Heart right ventricle (tissue), 16 donors: Measurements from ENCODE around the gene RIPPLY1. TPM values are rescaled to one million over a fixed set of nuclear protein-coding genes. Genes with fewer than 3 reads are reported as not detected.
"Not testable (repeated sequence)": the region's sequence is repeated elsewhere in the genome, so short reads cannot be mapped to it uniquely, and the experiment has no call there.

Experiments used
- ATAC-seq, 8 donors: fragments of 200-7000 bp; cut with Tn5 transposase; one replicate each; pipeline ENCODE4 v1.9.1; 2020; ENCODE audit warnings: mild to moderate bottlenecking in 8 of 8, moderate library complexity in 8 of 8, moderate number of reproducible peaks in 1 of 8
- DNase-seq, 2 donors: peaks; one replicate each; pipeline ENCODE4 v3.0.0-alpha.2; 2020
- H3K27ac ChIP-seq, 10 donors: fragments of 200-600 bp; sonication (generic) in 2 of 10; one replicate each; pipeline versions ENCODE4 v1.5.0 to v1.8.0; 2020 to 2022; ENCODE audit warnings: mild to moderate bottlenecking in 3 of 10
- H3K27me3 ChIP-seq, 7 donors: fragments of 200-600 bp; one replicate each; pipeline ENCODE4 v1.8.0; 2021 to 2022; ENCODE audit warnings: mild to moderate bottlenecking in 2 of 7
- H3K36me3 ChIP-seq, 9 donors: fragments of 200-600 bp; sonication (generic) in 1 of 9; one replicate each; pipeline versions ENCODE4 v1.5.0 to v1.8.0; 2020 to 2022; ENCODE audit warnings: mild to moderate bottlenecking in 2 of 9
- H3K4me1 ChIP-seq, 9 donors: fragments of 200-600 bp; sonication (generic) in 1 of 9; one replicate each; pipeline versions ENCODE4 v1.5.0 to v1.8.0; 2020 to 2022; ENCODE audit warnings: mild to moderate bottlenecking in 4 of 9
- H3K4me3 ChIP-seq, 10 donors: fragments of 200-600 bp; sonication (generic) in 2 of 10; one replicate each; pipeline versions ENCODE4 v1.5.0 to v1.8.0; 2020 to 2022; ENCODE audit warnings: mild to moderate bottlenecking in 7 of 10, moderate library complexity in 2 of 10
- H3K9me3 ChIP-seq, 11 donors: fragments of 200-600 bp in 10 of 11; sonication (generic) in 2 of 11; one replicate each; pipeline versions ENCODE4 v1.5.0 to v1.8.0; 2013 to 2022; ENCODE audit warnings: mild to moderate bottlenecking in 2 of 11, control low read depth in 1 of 11, moderate library complexity in 1 of 11
- CTCF ChIP-seq, 9 donors: fragments of 200-600 bp; sonication (generic) in 2 of 9; IDR thresholded peaks; one replicate each; pipeline versions ENCODE4 v1.5.0 to v1.8.0; 2021 to 2022; ENCODE audit warnings: antibody characterized with exemption in 9 of 9, mild to moderate bottlenecking in 5 of 9, moderate library complexity in 1 of 9
- WGBS, 2 donors: extraction: QIAGEN DNeasy Blood & Tissue Kit; methylation state at CpG; one replicate each; pipeline ENCODE4 v1.1.7; 2013; ENCODE audit warnings: inconsistent platforms in 1 of 2; 5-methylcytosine and 5-hydroxymethylcytosine counted together
- intact Hi-C, 10 donors: fragments of 100-400 bp; cut with DNase I; formaldehyde crosslinking; loops; one replicate each; pipeline versions ENCODE4 v1.11.1 to v1.14.2; 2022
- polyA plus RNA-seq, 2 donors: library from polyadenylated mRNA; stranded (reverse); fragments of 200-250 nt; gene quantifications; one replicate each; pipeline ENCODE4 v1.2.3, GENCODE V29; 2013
- total RNA-seq, 10 donors: library from RNA; stranded (reverse); fragmentation: NEBNext Ultra II Directional in 3 of 10; extraction: Animal tissue kit (Norgen Biotek cat#: 25700) in 3 of 10; gene quantifications; one replicate each; pipeline versions ENCODE4 v1.2.1 to v1.2.4, GENCODE V29; 2021 to 2023
- donor health status: Arrhythmogenic right ventricular cardiomyopathy.
- donor health status: ischemic (EF 13 %, LVEDD 7.1; RV severe dilation, severe dysfunction).
- donor health status: healthy with polysubstance abuse.
- donor health status: DM: no; HTN: yes; CAD: no.
- donor health status: DM: no; HTN: no; CAD: no.
- donor health status: ischemic (EF 25% LVEDD 6.9; RV normal size, moderate dysfunction).
- donor health status: ischemic (EF 25% LVEDD 5.7; RV mildly dilated, moderate dysfunction).
- donor health status: healthy.
- donor health status: DM: yes; HTN: yes; CAD: no.
- donor health status: Ischemic cardiomyopathy.
- donor health status: ischemic (EF 35%, LVEDD 5.7; RV mildly dilated, moderate dysfunction).
- donor health status: nonischemic (EF 11% LVEDD 7.7; RV severe dilation, severe dysfunction).
- donor health status: DM: yes; HTN: yes; CAD: no.
- donor health status: PGD.
- donor health status: ischemic (EF 29% LVEDD 5.4; RV normal size, mild dysfunction).
- donor health status: nonischemic (EF 23%, LVEDD 6.1; RV moderate dilation, normal function).

RIPPLY1 gene
- total and polyA plus RNA-seq, 12 donors: 0.07 TPM; not detected in 11

DNA sequence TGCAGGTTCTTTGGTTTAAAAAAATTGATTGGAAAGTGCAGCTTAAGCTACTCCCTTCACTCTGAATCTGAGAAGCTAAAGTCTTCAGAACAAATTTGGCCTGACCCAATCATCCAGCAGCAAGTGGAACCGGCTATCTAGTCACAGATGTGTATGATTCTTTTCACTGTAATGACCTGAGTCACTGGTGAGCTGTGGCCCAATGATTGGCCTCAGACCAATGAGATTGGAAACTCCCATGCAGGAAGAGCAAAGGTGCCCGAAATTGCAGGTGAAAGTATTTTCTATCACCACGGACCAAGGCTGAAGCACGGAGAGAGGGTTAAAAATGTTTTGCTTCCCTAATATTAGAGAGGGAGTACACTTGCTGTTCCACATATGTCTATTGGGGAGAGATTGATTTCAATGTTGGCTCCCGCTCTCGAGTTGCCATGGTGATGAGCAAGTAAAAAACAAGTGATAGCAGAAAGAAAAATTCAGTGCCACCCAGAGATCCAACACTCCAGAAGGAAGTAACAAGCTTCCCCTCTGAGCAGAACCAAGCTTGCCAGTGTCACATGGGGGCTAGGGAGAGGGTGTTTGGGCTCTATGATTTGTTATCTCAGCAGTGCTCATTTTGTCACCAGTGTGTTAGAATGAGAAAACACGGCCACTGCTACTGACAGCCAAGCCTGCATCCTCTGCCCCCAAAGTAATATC is 11.2 kb downstream of the RIPPLY1 start:
- no peaks in the 10 kb centered on the region for H3K36me3 ChIP-seq
- ATAC-seq (no peak), DNase-seq (no peak)
- no peak for TF ChIP-seq CTCF (IDR thresholded peaks at IDR 0.05)
- whole genome bisulfite sequencing, 2 donors: 65 to 85% methylated on average over 7 of the region's 7 CpGs
- peaks cover 0 to 5% (median 0%) of the 10 kb centered on the region in 9 donors for H3K4me1 ChIP-seq
- H3K27ac ChIP-seq: no peak overlapping the region
- H3K27me3 ChIP-seq: peaks cover 0 to 66% (median 0%) of the 10 kb centered on the region in 7 donors
- H3K9me3 ChIP-seq: no peaks in the 10 kb centered on the region
- no peak overlapping the region for H3K4me3 ChIP-seq
- intact Hi-C loops: loop anchor here in 2 of 10 donors (5.0 to 10.0 kb wide), 2 partner anchors 810 to 1003 kb away; no protein-coding TSS in a partner anchor

- DNase-seq: no peak
- Histone ChIP-seq H3K27me3 (peaks cover 0 to 67% (median 0%) of the 10 kb centered on the region in 7 donors), H3K36me3 (no peaks in the 10 kb centered on the region), H3K9me3 (no peaks in the 10 kb centered on the region), H3K4me3 (no peak overlapping the region), H3K4me1 (peaks cover 0 to 1% (median 0%) of the 10 kb centered on the region in 9 donors), H3K27ac (no peak overlapping the region)
- WGBS, 2 donors: 90 to 96% methylated on average over 1 of the region's 1 CpG
- TF ChIP-seq CTCF (IDR thresholded peaks at IDR 0.05): no peak
- no peak for ATAC-seq
- intact Hi-C loops: no loop called here
Observed at GRCh38 chrX:106889468-106889867, 13.7 kb downstream of the RIPPLY1 start.

GRCh38 chrX:106875151-106875550 is 28.0 kb downstream of the RIPPLY1 start:
- TF ChIP-seq CTCF (IDR thresholded peaks at IDR 0.05): no peak
- 97 to 100% methylated on average over 1 of the region's 1 CpG for WGBS, 2 donors

GRCh38 chrX:106874075-106874474 is 29.1 kb downstream of the RIPPLY1 start:
- no peak for ATAC-seq
- Histone ChIP-seq H3K36me3 (peaks cover 0 to 5% (median 0%) of the 10 kb centered on the region in 9 donors), H3K4me1 (no peaks in the 10 kb centered on the region), H3K9me3 (no peaks in the 10 kb centered on the region), H3K27me3 (peaks cover 0 to 47% (median 0%) of the 10 kb centered on the region in 7 donors), H3K4me3 (no peak overlapping the region), H3K27ac (no peak overlapping the region)
- DNase-seq: no peak
- intact Hi-C loops: no loop called here
- peak in 6 of 9 donors; percentile 25 to 62 (median 31) for TF ChIP-seq CTCF (IDR thresholded peaks at IDR 0.05)
- WGBS, 2 donors: 67 to 75% methylated on average over 2 of the region's 2 CpGs

More at GRCh38 chrX:106875151-106875550, 28.0 kb downstream of the RIPPLY1 start:
- Histone ChIP-seq H3K4me3 (no peak overlapping the region), H3K9me3 (no peaks in the 10 kb centered on the region), H3K36me3 (peaks cover 0 to 5% (median 0%) of the 10 kb centered on the region in 9 donors), H3K4me1 (no peaks in the 10 kb centered on the region), H3K27me3 (peaks cover 0 to 41% (median 0%) of the 10 kb centered on the region in 7 donors), H3K27ac (no peak overlapping the region)
- DNase-seq: no peak
- no peak for ATAC-seq
- intact Hi-C loops: no loop called here

GRCh38 chrX:106872796-106873195 is 30.3 kb downstream of the RIPPLY1 start:
- DNase-seq, H3K4me3 ChIP-seq, H3K36me3 ChIP-seq, H3K4me1 ChIP-seq, ATAC-seq, H3K9me3 ChIP-seq, H3K27ac ChIP-seq, intact Hi-C loops: not testable (repeated sequence)
- 98 to 100% methylated on average over 2 of the region's 2 CpGs for WGBS, 2 donors
- peaks cover 0 to 47% (median 0%) of the 10 kb centered on the region in 7 donors for H3K27me3 ChIP-seq
